H9 (cell line): ENCODE measurements around the gene DEPDC5. TPM values are rescaled to one million over a fixed set of nuclear protein-coding genes. Genes with fewer than 3 reads are reported as not detected.

Experiments used
- DNase-seq: peaks from one replicate; pipeline ENCODE4 v3.0.0-alpha.2; 2017
- H2AFZ ChIP-seq: one replicate; pipeline ENCODE4 v1.6.1; 2013; ENCODE audit warnings: mild to moderate bottlenecking, low read length, control low read depth, moderate library complexity
- H2AK5ac ChIP-seq: 2 replicates; pipeline ENCODE4 v1.6.1; 2013; ENCODE audit warnings: low read length, control low read depth, mixed read lengths; ENCODE audit not compliant: insufficient read length
- H2BK120ac ChIP-seq: one replicate; pipeline ENCODE4 v1.6.1; 2013; ENCODE audit warnings: low read depth, mild to moderate bottlenecking, low read length, control low read depth, inconsistent platforms; ENCODE audit not compliant: poor library complexity, severe bottlenecking
- H2BK12ac ChIP-seq: 2 replicates; pipeline ENCODE4 v1.6.1; 2013; ENCODE audit warnings: low read length, control low read depth, mixed read lengths, low read depth; ENCODE audit not compliant: insufficient read length
- H2BK15ac ChIP-seq: 2 replicates; pipeline ENCODE4 v1.6.1; 2013; ENCODE audit warnings: low read depth, low read length, control low read depth
- H2BK20ac ChIP-seq: one replicate; pipeline ENCODE4 v1.6.1; 2013; ENCODE audit warnings: low read depth, mild to moderate bottlenecking, low read length, control low read depth, inconsistent platforms; ENCODE audit not compliant: poor library complexity, severe bottlenecking
- H2BK5ac ChIP-seq: 2 replicates; pipeline ENCODE4 v1.6.1; 2013; ENCODE audit warnings: low read length, control low read depth, mixed read lengths; ENCODE audit not compliant: insufficient read length
- H3K14ac ChIP-seq: 2 replicates; pipeline ENCODE4 v1.6.1; 2013; ENCODE audit warnings: low read length, control low read depth; ENCODE audit not compliant: insufficient read depth
- H3K18ac ChIP-seq: 2 replicates; pipeline ENCODE4 v1.6.1; 2013; ENCODE audit warnings: low read depth, mild to moderate bottlenecking, mixed read lengths, low read length, control low read depth; ENCODE audit not compliant: insufficient read length
- H3K23ac ChIP-seq: 2 replicates; pipeline ENCODE4 v1.6.1; 2013; ENCODE audit warnings: low read length, control low read depth, mixed read lengths, low read depth; ENCODE audit not compliant: insufficient read length
- H3K23me2 ChIP-seq: 2 replicates; pipeline ENCODE4 v1.6.1; 2013; ENCODE audit warnings: low read depth, mild to moderate bottlenecking, mixed read lengths, low read length, control low read depth; ENCODE audit not compliant: insufficient read length, poor library complexity, severe bottlenecking
- H3K27ac ChIP-seq: 2 replicates; pipeline ENCODE4 v1.5.1; 2013; ENCODE audit warnings: low read length, control low read depth, mixed read lengths, low read depth; ENCODE audit not compliant: insufficient read length
- H3K27me3 ChIP-seq: 2 replicates; pipeline ENCODE4 v1.6.1; 2013; ENCODE audit warnings: low read length, control low read depth, inconsistent platforms; ENCODE audit not compliant: insufficient read depth
- H3K4ac ChIP-seq: 2 replicates; pipeline ENCODE4 v1.6.1; 2013; ENCODE audit warnings: low read depth, mild to moderate bottlenecking, control low read depth, inconsistent platforms, low read length, moderate library complexity
- H3K4me1 ChIP-seq: 2 replicates; pipeline ENCODE4 v1.6.1; 2013; ENCODE audit warnings: low read length, control low read depth, inconsistent platforms; ENCODE audit not compliant: insufficient read depth
- H3K4me2 ChIP-seq: 2 replicates; pipeline ENCODE4 v1.6.1; 2013; ENCODE audit warnings: low read length, control low read depth, mixed read lengths; ENCODE audit not compliant: insufficient read length, insufficient read depth
- H3K56ac ChIP-seq: 2 replicates; pipeline ENCODE4 v1.6.1; 2013; ENCODE audit warnings: low read depth, mild to moderate bottlenecking, mixed read lengths, low read length, control low read depth; ENCODE audit not compliant: insufficient read length
- H3K79me1 ChIP-seq: 2 replicates; pipeline ENCODE4 v1.6.1; 2013; ENCODE audit warnings: low read depth, mild to moderate bottlenecking, moderate library complexity, low read length, control low read depth, inconsistent platforms; ENCODE audit not compliant: insufficient read depth, poor library complexity, severe bottlenecking
- H3K79me2 ChIP-seq: 2 replicates; pipeline ENCODE4 v1.6.1; 2013; ENCODE audit warnings: low read length, control low read depth, inconsistent platforms; ENCODE audit not compliant: insufficient read depth
- H3K9ac ChIP-seq: 2 replicates; pipeline ENCODE4 v1.6.1; 2013; ENCODE audit warnings: low read length, control low read depth, mixed read lengths; ENCODE audit not compliant: insufficient read length; ENCODE audit errors: extremely low read depth
- H3K9me3 ChIP-seq: one replicate; pipeline ENCODE4 v1.6.1; 2013; ENCODE audit warnings: low read depth, low read length, inconsistent platforms; ENCODE audit not compliant: control insufficient read depth
- H3T11ph ChIP-seq: one replicate; pipeline ENCODE4 v1.6.1; 2013; ENCODE audit warnings: mild to moderate bottlenecking, low read length, control low read depth, inconsistent platforms
- H4K20me1 ChIP-seq: one replicate; pipeline ENCODE4 v1.6.1; 2013; ENCODE audit not compliant: control insufficient read depth, insufficient read length, insufficient read depth
- H4K5ac ChIP-seq: 2 replicates; pipeline ENCODE4 v1.6.1; 2013; ENCODE audit warnings: low read depth, mild to moderate bottlenecking, mixed read lengths, low read length, control low read depth; ENCODE audit not compliant: insufficient read length
- H4K8ac ChIP-seq: replicated peaks from 2 replicates; pipeline ENCODE4 v1.6.1; 2013; ENCODE audit warnings: low read length, control low read depth, mixed read lengths, low read depth; ENCODE audit not compliant: insufficient read length
- H4K91ac ChIP-seq: 2 replicates; pipeline ENCODE4 v1.6.1; 2013; ENCODE audit warnings: low read depth, mild to moderate bottlenecking, moderate library complexity, mixed read lengths, low read length, control low read depth; ENCODE audit not compliant: insufficient read length
- H3K27ac Mint-ChIP-seq, 3 experiments: 2 replicates in 2 of 3; 3 replicates in 1 of 3; pipeline ENCODE4 v1.8.0; 2020 to 2021; ENCODE audit warnings: mixed read lengths in 3 of 3, mild to moderate bottlenecking in 1 of 3, moderate library complexity in 1 of 3
- H3K27me3 Mint-ChIP-seq: 2 replicates; pipeline ENCODE4 v1.8.0; 2021; ENCODE audit warnings: low read depth, mild to moderate bottlenecking, moderate library complexity, mixed read lengths
- H3K36me3 Mint-ChIP-seq, 3 experiments: 2 replicates in 2 of 3; 3 replicates in 1 of 3; pipeline ENCODE4 v1.8.0; 2020 to 2021; ENCODE audit warnings: low read depth in 3 of 3, mixed read lengths in 3 of 3; ENCODE audit not compliant: insufficient read depth in 1 of 3
- H3K4me1 Mint-ChIP-seq, 2 experiments: 2 replicates each; pipeline ENCODE4 v1.8.0; 2020; ENCODE audit warnings: mixed read lengths in 2 of 2
- H3K4me3 Mint-ChIP-seq, 2 experiments: 2 replicates in 1 of 2; 3 replicates in 1 of 2; pipeline ENCODE4 v1.8.0; 2020 to 2021; ENCODE audit warnings: mild to moderate bottlenecking in 2 of 2, mixed read lengths in 2 of 2, moderate library complexity in 1 of 2
- H3K9me3 Mint-ChIP-seq, 2 experiments: 2 replicates in 1 of 2; 3 replicates in 1 of 2; pipeline ENCODE4 v1.8.0; 2020; ENCODE audit warnings: mild to moderate bottlenecking in 2 of 2, mixed read lengths in 2 of 2, moderate library complexity in 1 of 2
- CTCF ChIP-seq: fragments of 200-600 bp; sonication (generic); conservative IDR thresholded peaks from 3 replicates; pipeline ENCODE4 v1.8.0; 2021; ENCODE audit warnings: antibody characterized with exemption, mild to moderate bottlenecking
- whole genome bisulfite sequencing: extraction: QIAGEN DNeasy Blood & Tissue Kit; methylation state at CpG from one replicate; pipeline ENCODE4 v1.1.7; 2013; ENCODE audit warnings: missing lambda C conversion rate, low lambda C conversion rate, mixed read lengths; ENCODE audit not compliant: insufficient read length; ENCODE audit errors: extremely low coverage; 5-methylcytosine and 5-hydroxymethylcytosine counted together
- total RNA-seq: library from RNA; stranded (reverse); gene quantifications from 2 replicates; pipeline ENCODE4 v1.2.1, GENCODE V29; 2021

DEPDC5 gene
- total RNA-seq, 1 experiment from 2014 or later, result 29.2 TPM

GRCh38 chr22:31879585-31879984, 125.8 kb downstream of the DEPDC5 start:
- no peak for TF ChIP-seq CTCF
- H3K27ac ChIP-seq, result no peak overlapping the region
- H3K23ac ChIP-seq, result no peak overlapping the region
- no CpG with 5 or more reads among the region's 14 CpGs for WGBS
- no peak overlapping the region for H2BK20ac ChIP-seq
- no peak overlapping the region for H2AFZ ChIP-seq
- no peaks in the 10 kb centered on the region for H3K9me3 ChIP-seq
- no peak overlapping the region for H4K5ac ChIP-seq
- H3K18ac ChIP-seq, result no peak overlapping the region
- H4K20me1 ChIP-seq, result no peaks in the 10 kb centered on the region
- Mint-ChIP-seq H3K4me3 (no peak overlapping the region), H3K9me3 (no peaks in the 10 kb centered on the region), H3K36me3 (peaks cover 0 to 14% (median 7%) of the 10 kb centered on the region in 3 experiments; a peak in 4 of 7 replicates), H3K27ac (no peak overlapping the region; a peak in 1 of 7 replicates), H3K27me3 (no peaks in the 10 kb centered on the region), H3K4me1 (no peaks in the 10 kb centered on the region)
- H3T11ph ChIP-seq, result no peak overlapping the region
- H3K79me1 ChIP-seq, result no peaks in the 10 kb centered on the region
- H3K23me2 ChIP-seq, result no peaks in the 10 kb centered on the region
- H3K56ac ChIP-seq, result no peak overlapping the region
- H3K4ac ChIP-seq, result no peak overlapping the region
- H2BK120ac ChIP-seq, result no peak overlapping the region
- H3K79me2 ChIP-seq, result no peaks in the 10 kb centered on the region
- H3K9ac ChIP-seq, result no peak overlapping the region
- H4K8ac ChIP-seq, result no peak overlapping the region
- no peaks in the 10 kb centered on the region for H3K4me1 ChIP-seq
- no peak overlapping the region for H3K4me2 ChIP-seq
- H3K27me3 ChIP-seq, result no peaks in the 10 kb centered on the region
- no peak overlapping the region for H2BK5ac ChIP-seq
- no peak overlapping the region for H3K14ac ChIP-seq
- no peak overlapping the region for H2AK5ac ChIP-seq
- DNase-seq, result no peak
- H2BK12ac ChIP-seq, result no peak overlapping the region
- no peak overlapping the region for H4K91ac ChIP-seq
- no peak overlapping the region for H2BK15ac ChIP-seq
